WTC11 (cell line): ENCODE results near the gene HIP1.

Experiments
- AFF4 ChIP-seq: sonication (generic); formaldehyde crosslinking; IDR thresholded peaks from 2 replicates; pipeline ENCODE4 v1.8.1; 2023; ENCODE audit warnings: mild to moderate bottlenecking, missing genetic modification reagents, borderline replicate concordance
- ATF6 ChIP-seq: sonication (generic); formaldehyde crosslinking; IDR thresholded peaks from 2 replicates; pipeline ENCODE4 v1.8.1; 2023; ENCODE audit warnings: mild to moderate bottlenecking, missing genetic modification reagents
- CTCF ChIP-seq: fragments of 200-600 bp; IDR thresholded peaks from 2 replicates; pipeline ENCODE4 v1.8.0; 2022; ENCODE audit warnings: antibody characterized with exemption
- HMGXB4 ChIP-seq: sonication (generic); formaldehyde crosslinking; IDR thresholded peaks from 2 replicates; pipeline ENCODE4 v1.8.1; 2023; ENCODE audit warnings: mild to moderate bottlenecking, moderate library complexity, missing genetic modification reagents
- IRF2 ChIP-seq: sonication (generic); formaldehyde crosslinking; IDR thresholded peaks from 2 replicates; pipeline ENCODE4 v1.8.0; 2022; ENCODE audit warnings: low read depth, missing genetic modification reagents, borderline replicate concordance
- ZNF263 ChIP-seq: sonication (generic); formaldehyde crosslinking; IDR thresholded peaks from 2 replicates; pipeline ENCODE4 v1.8.1; 2022; ENCODE audit warnings: low read depth, mild to moderate bottlenecking, moderate library complexity, missing genetic modification reagents

- TF ChIP-seq HMGXB4 (CRISPR knock-in tag): no peak
- no peak for TF ChIP-seq AFF4 (CRISPR knock-in tag)
- no peak for TF ChIP-seq IRF2 (CRISPR knock-in tag)
- no peak for TF ChIP-seq ZNF263 (CRISPR knock-in tag)
- TF ChIP-seq ATF6: no peak
- TF ChIP-seq CTCF: no peak
Measured at GRCh38 chr7:75644589-75644988, 94.2 kb downstream of the HIP1 start.
